Common myeloid progenitor, CD34-positive (primary cell): Measurements from ENCODE around the gene WBP1.

Experiments
- CTCF ChIA-PET: fragments of 350-600 bp; sonication (Branson Sonifier 250); formaldehyde crosslinking; loops from one replicate; lab custom pipeline; 2021; ENCODE audit warnings: antibody characterized with exemption; lab: Charles Lee
- POLR2A ChIA-PET: fragments of 350-600 bp; sonication (Branson Sonifier 250); formaldehyde crosslinking; loops from one replicate; lab custom pipeline; 2021; ENCODE audit warnings: antibody characterized with exemption; lab: Charles Lee
- DNase-seq, 3 donors: peaks; one replicate each; pipeline versions ENCODE4 v3.0.0 to v3.0.0-alpha.2; 2013
- H3K27ac ChIP-seq, 2 experiments: 1 replicate in 1 of 2; 2 replicates in 1 of 2; pipeline ENCODE4 v1.7.0; 2013; ENCODE audit warnings: inconsistent platforms in 2 of 2, low read length in 2 of 2, mild to moderate bottlenecking in 2 of 2, low read depth in 1 of 2, moderate library complexity in 1 of 2; ENCODE audit not compliant: severe bottlenecking in 2 of 2, insufficient read depth in 1 of 2, poor library complexity in 1 of 2
- H3K27me3 ChIP-seq, 5 experiments: replicated peaks in 2 of 5; 1 replicate in 3 of 5; 2 replicates in 2 of 5; pipeline versions ENCODE4 v1.6.1 to v1.7.0; 2013; ENCODE audit warnings: low read length in 4 of 5, mild to moderate bottlenecking in 2 of 5, moderate library complexity in 2 of 5, inconsistent platforms in 1 of 5; ENCODE audit not compliant: insufficient read depth in 5 of 5, control insufficient read depth in 4 of 5
- H3K36me3 ChIP-seq, 4 experiments: 1 replicate in 2 of 4; 2 replicates in 2 of 4; pipeline versions ENCODE4 v1.6.1 to v1.7.0; 2013; ENCODE audit warnings: low read length in 3 of 4, control low read depth in 1 of 4, mild to moderate bottlenecking in 1 of 4; ENCODE audit not compliant: control insufficient read depth in 4 of 4, insufficient read depth in 4 of 4
- H3K4me1 ChIP-seq, 4 experiments: 1 replicate in 3 of 4; 2 replicates in 1 of 4; pipeline versions ENCODE4 v1.6.1 to v1.7.1; 2013; ENCODE audit warnings: low read length in 3 of 4, mild to moderate bottlenecking in 3 of 4, control low read depth in 1 of 4, inconsistent platforms in 1 of 4, moderate library complexity in 1 of 4; ENCODE audit not compliant: control insufficient read depth in 4 of 4, insufficient read depth in 4 of 4; ENCODE audit errors: control extremely low read depth in 1 of 4
- H3K4me3 ChIP-seq, 7 experiments: 1 replicate in 4 of 7; 2 replicates in 3 of 7; pipeline versions ENCODE4 v1.5.1 to v1.7.0; 2013; ENCODE audit warnings: mild to moderate bottlenecking in 7 of 7, low read length in 6 of 7, moderate library complexity in 6 of 7, inconsistent platforms in 2 of 7, low read depth in 2 of 7, control low read depth in 1 of 7; ENCODE audit not compliant: insufficient read depth in 4 of 7, control insufficient read depth in 1 of 7; ENCODE audit errors: extremely low read depth in 1 of 7
- H3K9me3 ChIP-seq, 5 experiments: 1 replicate in 4 of 5; 2 replicates in 1 of 5; pipeline versions ENCODE4 v1.6.1 to v1.7.1; 2013; ENCODE audit warnings: low read length in 4 of 5, mild to moderate bottlenecking in 2 of 5, inconsistent platforms in 1 of 5, low read depth in 1 of 5, moderate library complexity in 1 of 5; ENCODE audit not compliant: control insufficient read depth in 4 of 5, insufficient read depth in 2 of 5; ENCODE audit errors: control extremely low read depth in 1 of 5
- WGBS: methylation state at CpG from one replicate; pipeline ENCODE4 v1.1.5; 2013; ENCODE audit not compliant: insufficient coverage; 5-methylcytosine and 5-hydroxymethylcytosine counted together

WBP1 gene

GRCh38 chr2:74501335-74502071 is 43.3 kb downstream of the WBP1 start:
- Histone ChIP-seq H3K9me3 (no peaks in the 10 kb centered on the region), H3K4me3 (no peak overlapping the region), H3K27ac (no peak overlapping the region), H3K36me3 (peaks cover 0 to 16% (median 10%) of the 10 kb centered on the region in 4 experiments), H3K27me3 (peaks cover 0 to 87% (median 50%) of the 10 kb centered on the region in 5 experiments), H3K4me1 (peaks cover 4 to 61% (median 47%) of the 10 kb centered on the region in 4 experiments)
- POLR2A ChIA-PET, result no interaction called here
- DNase-seq, result no peak
- CTCF ChIA-PET, result interaction anchor here (1.3 to 12.7 kb wide), 9 partner anchors 10 to 86 kb away, joined by 3 to 143 read pairs (median 6); partner anchors contain the start of genes AUP1, CCDC142, DQX1 and HTRA2
- 82% methylated on average over 14 of the region's 18 CpGs for WGBS

- Histone ChIP-seq H3K27ac (peak overlapping the region in 1 of 2 experiments; percentile 54), H3K36me3 (peaks cover 0 to 16% (median 8%) of the 10 kb centered on the region in 4 experiments), H3K27me3 (peaks cover 0 to 80% (median 46%) of the 10 kb centered on the region in 5 experiments), H3K4me1 (peaks cover 4 to 67% (median 54%) of the 10 kb centered on the region in 4 experiments), H3K9me3 (no peaks in the 10 kb centered on the region), H3K4me3 (peak overlapping the region in 6 of 7 experiments; percentile 20 to 79 (median 66))
- DNase-seq, result peak in 1 of 3 donors; percentile 33
- whole genome bisulfite sequencing, result 9% methylated on average over 19 of the region's 32 CpGs
- POLR2A ChIA-PET, result no interaction called here
- CTCF ChIA-PET, result interaction anchor here (1.5 to 12.7 kb wide), 6 partner anchors 11 to 85 kb away, joined by 4 to 143 read pairs (median 16); partner anchors contain the start of genes AUP1, DQX1 and HTRA2
Observed at GRCh38 chr2:74502147-74502719, 44.0 kb downstream of the WBP1 start.

- Histone ChIP-seq H3K27ac (peak overlapping the region in 1 of 2 experiments; percentile 54), H3K27me3 (peaks cover 0 to 73% (median 41%) of the 10 kb centered on the region in 5 experiments), H3K4me3 (peak overlapping the region; percentile 20 to 79 (median 62)), H3K9me3 (no peaks in the 10 kb centered on the region), H3K36me3 (peaks cover 0 to 16% (median 8%) of the 10 kb centered on the region in 4 experiments), H3K4me1 (peaks cover 4 to 67% (median 53%) of the 10 kb centered on the region in 4 experiments)
- 1% methylated on average over 60 of the region's 67 CpGs for WGBS
- ChIA-PET POLR2A (interaction anchor here (0.6 kb wide), 1 partner anchor 29 kb away, joined by 3 read pairs; no protein-coding TSS in a partner anchor), CTCF (interaction anchor here (0.7 to 12.7 kb wide), 11 partner anchors 10 to 84 kb away, joined by 3 to 143 read pairs (median 6); partner anchors contain the start of genes AUP1, CCDC142, DQX1 and HTRA2)
- DNase-seq, result peak; percentile 45 to 73 (median 62)
Observed at GRCh38 chr2:74502720-74503505, 44.7 kb downstream of the WBP1 start.

- H3K9me3 ChIP-seq, result no peaks in the 10 kb centered on the region
- ChIA-PET POLR2A (interaction anchor here (0.6 kb wide), 1 partner anchor 29 kb away, joined by 3 read pairs; no protein-coding TSS in a partner anchor), CTCF (interaction anchor here (0.7 to 12.7 kb wide), 16 partner anchors 9 to 83 kb away, joined by 3 to 143 read pairs (median 4); partner anchors contain the start of genes AUP1, CCDC142, DQX1 and HTRA2)
- no peak for DNase-seq
- peaks cover 0 to 66% (median 50%) of the 10 kb centered on the region in 4 experiments for H3K4me1 ChIP-seq
- H3K36me3 ChIP-seq, result peaks cover 0 to 16% (median 8%) of the 10 kb centered on the region in 4 experiments
- H3K27me3 ChIP-seq, result peaks cover 3 to 71% (median 36%) of the 10 kb centered on the region in 5 experiments
- H3K4me3 ChIP-seq, result peak overlapping the region in 6 of 7 experiments; percentile 20 to 79 (median 66)
- 60% methylated on average over 40 of the region's 45 CpGs for WGBS
- peak overlapping the region in 1 of 2 experiments; percentile 54 for H3K27ac ChIP-seq
Observed at GRCh38 chr2:74503506-74504475, 45.6 kb downstream of the WBP1 start.

GRCh38 chr2:74504591-74504990 is 46.4 kb downstream of the WBP1 start:
- DNase-seq, result no peak
- Histone ChIP-seq H3K4me1 (peaks cover 0 to 58% (median 42%) of the 10 kb centered on the region in 4 experiments), H3K27me3 (peaks cover 4 to 64% (median 33%) of the 10 kb centered on the region in 5 experiments), H3K27ac (no peak overlapping the region), H3K9me3 (no peaks in the 10 kb centered on the region), H3K4me3 (no peak overlapping the region), H3K36me3 (peaks cover 0 to 16% (median 8%) of the 10 kb centered on the region in 4 experiments)
- ChIA-PET POLR2A (no interaction called here), CTCF (interaction anchor here (0.6 to 12.7 kb wide), 12 partner anchors 8 to 82 kb away, joined by 3 to 143 read pairs (median 6); partner anchors contain the start of genes AUP1, CCDC142, DQX1 and HTRA2)
- 80% methylated on average over 1 of the region's 3 CpGs for WGBS
